ENCODE data around the gene NBPF10.
"Not testable (repeated sequence)": the region's sequence is repeated elsewhere in the genome, so short reads cannot be mapped to it uniquely, and the experiment has no call there.

The NBPF10 gene, protein sequence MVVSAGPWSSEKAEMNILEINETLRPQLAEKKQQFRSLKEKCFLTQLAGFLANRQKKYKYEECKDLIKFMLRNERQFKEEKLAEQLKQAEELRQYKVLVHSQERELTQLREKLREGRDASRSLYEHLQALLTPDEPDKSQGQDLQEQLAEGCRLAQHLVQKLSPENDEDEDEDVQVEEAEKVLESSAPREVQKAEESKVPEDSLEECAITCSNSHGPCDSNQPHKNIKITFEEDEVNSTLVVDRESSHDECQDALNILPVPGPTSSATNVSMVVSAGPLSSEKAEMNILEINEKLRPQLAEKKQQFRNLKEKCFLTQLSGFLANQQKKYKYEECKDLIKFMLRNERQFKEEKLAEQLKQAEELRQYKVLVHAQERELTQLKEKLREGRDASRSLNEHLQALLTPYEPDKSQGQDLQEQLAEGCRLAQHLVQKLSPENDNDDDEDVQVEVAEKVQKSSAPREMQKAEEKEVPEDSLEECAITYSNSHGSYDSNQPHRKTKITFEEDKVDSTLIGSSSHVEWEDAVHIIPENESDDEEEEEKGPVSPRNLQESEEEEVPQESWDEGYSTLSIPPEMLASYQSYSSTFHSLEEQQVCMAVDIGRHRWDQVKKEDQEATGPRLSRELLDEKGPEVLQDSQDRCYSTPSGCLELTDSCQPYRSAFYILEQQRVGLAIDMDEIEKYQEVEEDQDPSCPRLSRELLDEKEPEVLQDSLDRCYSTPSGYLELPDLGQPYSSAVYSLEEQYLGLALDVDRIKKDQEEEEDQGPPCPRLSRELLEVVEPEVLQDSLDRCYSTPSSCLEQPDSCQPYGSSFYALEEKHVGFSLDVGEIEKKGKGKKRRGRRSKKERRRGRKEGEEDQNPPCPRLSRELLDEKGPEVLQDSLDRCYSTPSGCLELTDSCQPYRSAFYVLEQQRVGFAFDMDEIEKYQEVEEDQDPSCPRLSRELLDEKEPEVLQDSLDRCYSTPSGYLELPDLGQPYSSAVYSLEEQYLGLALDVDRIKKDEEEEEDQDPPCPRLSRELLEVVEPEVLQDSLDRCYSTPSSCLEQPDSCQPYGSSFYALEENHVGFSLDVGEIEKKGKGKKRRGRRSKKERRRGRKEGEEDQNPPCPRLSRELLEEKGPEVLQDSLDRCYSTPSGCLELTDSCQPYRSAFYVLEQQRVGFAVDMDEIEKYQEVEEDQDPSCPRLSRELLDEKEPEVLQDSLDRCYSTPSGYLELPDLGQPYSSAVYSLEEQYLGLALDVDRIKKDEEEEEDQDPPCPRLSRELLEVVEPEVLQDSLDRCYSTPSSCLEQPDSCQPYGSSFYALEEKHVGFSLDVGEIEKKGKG (N-terminal part only)
- 2.0 to 14.2 (median 4.8) reads per million in 18 experiments for total RNA-seq

GRCh38 chr1:146144465-146144864 lies at the start of gene NBPF10:
NBPF10 (minus strand) TSS chr1:146144804; CDS start chr1:146144769, 35 bp downstream.
- not testable (repeated sequence) for DNase-seq

- DNase-seq = not testable (repeated sequence)
Measured at GRCh38 chr1:146174531-146174930, 29.9 kb upstream of the NBPF10 start.

DNA sequence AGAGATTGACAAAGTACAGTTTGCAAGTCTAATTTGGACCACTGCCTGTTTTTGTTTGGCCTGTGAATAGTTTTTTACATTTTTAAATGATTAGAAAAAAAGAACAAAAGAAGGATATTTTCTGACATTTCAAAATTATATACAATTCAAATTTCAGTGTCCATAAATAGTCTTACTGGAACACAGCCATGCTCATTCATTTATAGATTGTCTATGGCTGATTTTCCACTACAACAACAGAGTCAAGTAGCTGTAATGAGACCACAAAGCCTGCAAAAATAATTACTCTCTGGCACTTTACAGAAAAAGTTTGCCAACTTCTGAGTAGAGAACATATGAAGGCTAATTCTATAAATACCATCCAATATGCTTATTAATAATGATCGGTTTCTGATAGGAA lies 23.1 kb upstream of the NBPF10 start:
- DNase-seq = not testable (repeated sequence)

- DNase-seq = not testable (repeated sequence)
Measured at GRCh38 chr1:146167273-146167672, 22.7 kb upstream of the NBPF10 start.
